ENCODE data around the gene SSR2. TPM values are rescaled to one million over a fixed set of nuclear protein-coding genes. Genes with fewer than 3 reads are reported as not detected.
A peak's percentile ranks its signal among the peaks of the same experiment; 100 is the strongest.

The SSR2 gene
- 100 to 1,000 TPM; 101 to 264 TPM for total RNA-seq
- 100 to 1,000 TPM in 1 of 2 donors, 10 to 100 TPM in 1; 93.1 to 245 TPM for polyA plus RNA-seq

GRCh38 chr1:156020293-156021092, at the start of gene SSR2:
TSS of gene SSR2 (minus strand) at chr1:156020951. CDS start at chr1:156020167, 784 bp downstream.
- under 1% methylated on average over 45 of the region's 45 CpGs for WGBS
- Histone ChIP-seq H3K4me1 (ENCODE audit: control insufficient read depth in 4 of 4, insufficient read depth in 4 of 4, low read length in 3 of 4) (peaks cover 0 to 20% (median 7%) of the 10 kb centered on the region in 4 donors), H3K27ac (ENCODE audit: low read depth in 1 of 2, low read length in 2 of 2) (peak within 1 kb of the TSS; percentile 19 to 83), H3K9me3 (ENCODE audit: control insufficient read depth in 4 of 4, low read length in 3 of 4) (no peaks in the 10 kb centered on the region), H3K36me3 (ENCODE audit: control insufficient read depth in 4 of 4, insufficient read depth in 3 of 4, low read depth in 1 of 4, low read length in 3 of 4) (peaks cover 13 to 18% (median 15%) of the 10 kb centered on the region in 4 donors), H3K4me3 (ENCODE audit: low read depth in 1 of 3, low read length in 3 of 3) (peak within 1 kb of the TSS; percentile 71 to 87 (median 75)), H3K9ac (ENCODE audit: low read depth in 1 of 2, low read length in 2 of 2) (peak within 1 kb of the TSS; percentile 63 to 75), H3K27me3 (ENCODE audit: control insufficient read depth in 4 of 4, insufficient read depth in 4 of 4, low read length in 3 of 4) (no peaks in the 10 kb centered on the region)
- TF ChIP-seq NR2F2 (IDR thresholded peaks at IDR 0.05): peak; percentile 60
- peak; percentile 95 to 98 for TF ChIP-seq GABPA (IDR thresholded peaks at IDR 0.05 in 1 of 2, conservative IDR thresholded peaks at IDR 0.05 in 1 of 2)
- TF ChIP-seq FOXA2 (IDR thresholded peaks at IDR 0.05): no peak
- peak in 1 of 2 donors; percentile 19 for TF ChIP-seq RAD21 (IDR thresholded peaks at IDR 0.05)
- TF ChIP-seq YY1 (IDR thresholded peaks at IDR 0.05): peak; percentile 64
- peak; percentile 19 for TF ChIP-seq MAX (IDR thresholded peaks at IDR 0.05)
- TF ChIP-seq ZBTB33 (IDR thresholded peaks at IDR 0.05): peak; percentile 12
- TF ChIP-seq FOXA1 (IDR thresholded peaks at IDR 0.05): no peak
- TF ChIP-seq CTCF (IDR thresholded peaks at IDR 0.05; ENCODE audit: low read depth, low read length, missing input control): no peak
- peak; percentile 21 to 44 for TF ChIP-seq RXRA (IDR thresholded peaks at IDR 0.05)
- peak; percentile 83 for DNase-seq (ENCODE audit: low spot score)

- peak overlapping the region in 1 of 2 donors; percentile 50 for H3K9ac ChIP-seq (ENCODE audit: low read depth in 1 of 2, low read length in 2 of 2)
- no peaks in the 10 kb centered on the region for H3K27me3 ChIP-seq (ENCODE audit: control insufficient read depth in 4 of 4, insufficient read depth in 4 of 4, low read length in 3 of 4)
- WGBS: 42% methylated on average over 4 of the region's 4 CpGs
- H3K4me3 ChIP-seq (ENCODE audit: low read depth in 1 of 3, low read length in 3 of 3): peak overlapping the region in 1 of 3 donors; percentile 15
- H3K9me3 ChIP-seq (ENCODE audit: control insufficient read depth in 4 of 4, low read length in 3 of 4): no peaks in the 10 kb centered on the region
- H3K27ac ChIP-seq (ENCODE audit: low read depth in 1 of 2, low read length in 2 of 2): peak overlapping the region; percentile 78 to 86
- DNase-seq (ENCODE audit: low spot score): no peak
- peaks cover 10 to 32% (median 24%) of the 10 kb centered on the region in 4 donors for H3K4me1 ChIP-seq (ENCODE audit: control insufficient read depth in 4 of 4, insufficient read depth in 4 of 4, low read length in 3 of 4)
- TF ChIP-seq NR2F2 (IDR thresholded peaks at IDR 0.05) (no peak), MAX (IDR thresholded peaks at IDR 0.05) (no peak), HNF4G (IDR thresholded peaks at IDR 0.05) (no peak), YY1 (IDR thresholded peaks at IDR 0.05) (no peak), JUND (IDR thresholded peaks at IDR 0.05) (no peak), EGR1 (IDR thresholded peaks at IDR 0.05; ENCODE audit: low read depth in 2 of 2) (no peak), RXRA (IDR thresholded peaks at IDR 0.05) (no peak), FOXA2 (IDR thresholded peaks at IDR 0.05) (no peak), RAD21 (IDR thresholded peaks at IDR 0.05) (no peak), ZBTB33 (IDR thresholded peaks at IDR 0.05) (no peak), SP1 (IDR thresholded peaks at IDR 0.05) (no peak), FOXA1 (IDR thresholded peaks at IDR 0.05) (no peak)
- no peaks in the 10 kb centered on the region for H3K36me3 ChIP-seq (ENCODE audit: control insufficient read depth in 4 of 4, insufficient read depth in 3 of 4, low read depth in 1 of 4, low read length in 3 of 4)
Observed at GRCh38 chr1:156070548-156070947, 49.8 kb upstream of the SSR2 start.

All from liver (tissue), 9 donors.